22Rv1 (cell line): ENCODE data around the gene TM9SF4.

ENCODE experiments used
- H3K27ac ChIP-seq: fragments of 450-650 bp; 2 replicates; pipeline ENCODE4 v1.5.1; 2017
- ZFX ChIP-seq: fragments of 450-650 bp; IDR thresholded peaks from 2 replicates; pipeline ENCODE4 v1.6.1; 2017; ENCODE audit warnings: antibody characterized with exemption, borderline replicate concordance
- TF ChIP-seq, protein P1 (sequence below): fragments of 450-650 bp; IDR thresholded peaks from 2 replicates; pipeline ENCODE4 v1.5.1; 2017; ENCODE audit warnings: mild to moderate bottlenecking

TM9SF4 gene

DNA sequence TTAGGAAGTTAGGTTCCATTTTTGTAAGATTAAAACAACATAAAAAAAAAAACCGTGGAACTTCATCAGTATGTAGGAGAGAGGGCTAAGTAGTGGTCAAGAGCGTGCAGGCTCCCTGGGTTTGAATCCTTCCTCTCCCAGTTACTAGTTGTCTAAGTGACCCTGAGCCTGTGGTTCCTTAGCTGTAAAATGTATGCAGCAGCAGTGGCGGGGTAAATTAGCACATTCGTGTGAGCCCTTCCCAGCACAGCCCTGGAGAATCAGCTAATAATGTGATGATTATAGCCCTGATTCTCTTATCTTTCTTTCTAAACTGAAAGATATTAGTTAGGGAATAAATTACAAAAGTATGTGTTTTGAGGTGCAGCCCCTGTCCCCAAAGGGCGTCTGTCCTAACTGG is 32.6 kb downstream of the TM9SF4 start:
- no peak for TF ChIP-seq ZFX
- TF ChIP-seq, protein P1, sequence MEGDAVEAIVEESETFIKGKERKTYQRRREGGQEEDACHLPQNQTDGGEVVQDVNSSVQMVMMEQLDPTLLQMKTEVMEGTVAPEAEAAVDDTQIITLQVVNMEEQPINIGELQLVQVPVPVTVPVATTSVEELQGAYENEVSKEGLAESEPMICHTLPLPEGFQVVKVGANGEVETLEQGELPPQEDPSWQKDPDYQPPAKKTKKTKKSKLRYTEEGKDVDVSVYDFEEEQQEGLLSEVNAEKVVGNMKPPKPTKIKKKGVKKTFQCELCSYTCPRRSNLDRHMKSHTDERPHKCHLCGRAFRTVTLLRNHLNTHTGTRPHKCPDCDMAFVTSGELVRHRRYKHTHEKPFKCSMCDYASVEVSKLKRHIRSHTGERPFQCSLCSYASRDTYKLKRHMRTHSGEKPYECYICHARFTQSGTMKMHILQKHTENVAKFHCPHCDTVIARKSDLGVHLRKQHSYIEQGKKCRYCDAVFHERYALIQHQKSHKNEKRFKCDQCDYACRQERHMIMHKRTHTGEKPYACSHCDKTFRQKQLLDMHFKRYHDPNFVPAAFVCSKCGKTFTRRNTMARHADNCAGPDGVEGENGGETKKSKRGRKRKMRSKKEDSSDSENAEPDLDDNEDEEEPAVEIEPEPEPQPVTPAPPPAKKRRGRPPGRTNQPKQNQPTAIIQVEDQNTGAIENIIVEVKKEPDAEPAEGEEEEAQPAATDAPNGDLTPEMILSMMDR: no peak
- H3K27ac ChIP-seq: no peak overlapping the region

DNA sequence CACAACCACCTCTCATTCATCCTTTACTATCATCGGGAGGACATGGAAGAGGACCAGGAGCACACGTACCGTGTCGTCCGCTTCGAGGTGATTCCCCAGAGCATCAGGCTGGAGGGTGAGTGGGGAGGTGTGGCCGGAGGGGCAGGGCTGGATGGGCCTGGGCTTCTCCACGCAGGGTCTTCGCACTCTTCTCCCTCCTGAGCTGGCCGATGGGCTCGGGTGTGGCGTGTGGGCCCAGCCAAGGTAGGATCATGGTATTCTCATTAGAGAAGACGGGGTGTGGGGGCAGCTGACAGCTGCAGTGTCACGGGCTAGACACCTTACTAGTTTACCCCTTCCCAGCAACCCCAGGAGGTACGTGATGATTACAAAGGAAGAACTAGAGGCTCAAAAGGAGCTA is 33.5 kb downstream of the TM9SF4 start:
- no peak for TF ChIP-seq ZFX
- TF ChIP-seq, protein P1: no peak
- no peak overlapping the region for H3K27ac ChIP-seq

DNA sequence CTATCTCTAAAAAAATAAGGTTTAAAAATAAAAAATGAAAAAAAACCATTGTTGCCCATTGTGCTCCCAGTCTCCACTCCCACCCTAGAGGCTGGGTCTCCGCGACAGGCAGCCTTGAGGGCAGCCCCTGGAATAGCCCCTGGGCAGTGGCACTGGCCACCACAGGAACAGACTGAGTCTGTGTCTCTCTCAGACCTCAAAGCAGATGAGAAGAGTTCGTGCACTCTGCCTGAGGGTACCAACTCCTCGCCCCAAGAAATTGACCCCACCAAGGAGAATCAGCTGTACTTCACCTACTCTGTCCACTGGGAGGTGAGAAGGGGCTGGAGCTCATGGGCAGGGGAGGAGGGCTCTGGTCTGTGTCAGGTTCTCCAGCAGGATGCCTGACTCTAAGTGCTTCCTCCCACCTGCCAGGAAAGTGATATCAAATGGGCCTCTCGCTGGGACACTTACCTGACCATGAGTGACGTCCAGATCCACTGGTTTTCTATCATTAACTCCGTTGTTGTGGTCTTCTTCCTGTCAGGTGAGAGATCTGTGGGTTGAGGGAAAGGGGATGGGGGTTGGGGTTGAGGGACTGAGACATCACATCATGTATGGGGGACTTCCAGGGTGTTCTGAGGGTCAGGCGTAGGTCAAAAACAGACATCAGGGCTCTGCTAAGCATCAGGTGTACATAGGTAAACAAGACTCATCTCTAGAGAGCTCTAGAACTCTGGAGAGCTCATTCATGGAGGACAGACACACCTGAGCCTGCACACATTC is 35.6 kb downstream of the TM9SF4 start:
- H3K27ac ChIP-seq: no peak overlapping the region
- no peak for TF ChIP-seq ZFX
- TF ChIP-seq, protein P1: no peak

GRCh38 chr20:32149566-32150170 is 40.2 kb downstream of the TM9SF4 start:
- TF ChIP-seq, protein P1: no peak
- TF ChIP-seq ZFX: no peak
- H3K27ac ChIP-seq: no peak overlapping the region

- no peak overlapping the region for H3K27ac ChIP-seq
These were observed 40.9 kb downstream of the TM9SF4 start for GRCh38 chr20:32150291-32150848.

GRCh38 chr20:32152421-32153155 is 43.1 kb downstream of the TM9SF4 start:
- TF ChIP-seq, protein P1: no peak
- no peak for TF ChIP-seq ZFX
- no peak overlapping the region for H3K27ac ChIP-seq

More at GRCh38 chr20:32150291-32150848, 40.9 kb downstream of the TM9SF4 start:
- TF ChIP-seq, protein P1: no peak
- TF ChIP-seq ZFX: no peak
